Prostate gland (tissue), 2 donors: Measurements from ENCODE around the gene C22orf23. TPM values are rescaled to one million over a fixed set of nuclear protein-coding genes. Genes with fewer than 3 reads are reported as not detected.

Source experiments
- DNase-seq: peaks from one replicate; pipeline ENCODE4 v3.0.0-alpha.2; 2019; ENCODE audit warnings: low spot score
- H3K27ac ChIP-seq, 2 donors: fragments of 200-600 bp; sonication (generic); 2 replicates each; pipeline ENCODE4 v1.5.1; 2017 to 2019
- H3K27me3 ChIP-seq: fragments of 200-600 bp; sonication (generic); replicated peaks from 2 replicates; pipeline ENCODE4 v1.5.1; 2019; ENCODE audit not compliant: insufficient read depth
- H3K36me3 ChIP-seq, 2 donors: fragments of 200-600 bp; sonication (generic); 1 replicate in 1 of 2; 2 replicates in 1 of 2; pipeline versions ENCODE4 v1.5.1 to v1.8.1; 2017 to 2019
- H3K4me1 ChIP-seq: fragments of 200-600 bp; sonication (generic); replicated peaks from 2 replicates; pipeline ENCODE4 v1.5.1; 2019
- H3K4me3 ChIP-seq, 2 donors: fragments of 200-600 bp; sonication (generic); 2 replicates each; pipeline ENCODE4 v1.5.1; 2017 to 2019
- H3K9me3 ChIP-seq: fragments of 200-600 bp; sonication (generic); 2 replicates; pipeline ENCODE4 v1.5.1; 2017
- CTCF ChIP-seq, 4 experiments: fragments of 200-600 bp in 2 of 4; fragments of 450-650 bp in 2 of 4; sonication (generic) in 2 of 4; IDR thresholded peaks; 1 replicate in 3 of 4; 2 replicates in 1 of 4; pipeline ENCODE4 v1.5.1; 2016 to 2019; ENCODE audit warnings: antibody characterized with exemption in 4 of 4, mild to moderate bottlenecking in 2 of 4, moderate library complexity in 2 of 4
- POLR2A ChIP-seq: fragments of 450-650 bp; IDR thresholded peaks from one replicate; pipeline ENCODE4 v1.6.1; 2016; ENCODE audit warnings: antibody characterized with exemption, mild to moderate bottlenecking
- POLR2AphosphoS5 ChIP-seq: sonication (generic); formaldehyde crosslinking; IDR thresholded peaks from one replicate; pipeline ENCODE4 v1.6.1; 2017; ENCODE audit warnings: antibody characterized with exemption
- WGBS: methylation state at CpG from one replicate; pipeline ENCODE4 v1.1.5; 2018; 5-methylcytosine and 5-hydroxymethylcytosine counted together
- intact Hi-C: fragments of 100-400 bp; cut with DNase I; formaldehyde crosslinking; loops from one replicate; pipeline ENCODE4 v1.14.2; 2022
- total RNA-seq, 2 donors: library from RNA; depleted of rRNA; stranded (reverse); fragments of >200 nt; gene quantifications; one replicate each; pipeline ENCODE4 v1.1.0, GENCODE V29; 2016

Gene C22orf23
- total RNA-seq, 2 donors from 2014 or later, result 9.7 TPM; not detected in 1

- Histone ChIP-seq H3K36me3 (no peaks in the 10 kb centered on the region), H3K4me3 (no peak overlapping the region), H3K27ac (peak overlapping the region; percentile 55 to 58), H3K27me3 (no peaks in the 10 kb centered on the region), H3K9me3 (no peaks in the 10 kb centered on the region), H3K4me1 (no peaks in the 10 kb centered on the region)
- peak; percentile 81 for DNase-seq
- intact Hi-C loops, result no loop called here
- 52% methylated on average over 9 of the region's 9 CpGs for WGBS
- TF ChIP-seq POLR2AphosphoS5 (peak; percentile 75), CTCF (IDR thresholded peaks at IDR 0.05) (no peak)
These were observed 54.8 kb downstream of the C22orf23 start for GRCh38 chr22:37898441-37899181.

- WGBS, result 80% methylated on average over 2 of the region's 2 CpGs
- Histone ChIP-seq H3K4me3 (no peak overlapping the region), H3K9me3 (no peaks in the 10 kb centered on the region), H3K27ac (peak overlapping the region; percentile 55 to 58), H3K27me3 (no peaks in the 10 kb centered on the region), H3K36me3 (no peaks in the 10 kb centered on the region), H3K4me1 (no peaks in the 10 kb centered on the region)
- intact Hi-C loops, result no loop called here
- no peak for TF ChIP-seq POLR2AphosphoS5
- DNase-seq, result no peak
These were observed 55.6 kb downstream of the C22orf23 start for GRCh38 chr22:37897807-37898206.

- Histone ChIP-seq H3K4me1 (no peaks in the 10 kb centered on the region), H3K4me3 (no peak overlapping the region), H3K27me3 (no peaks in the 10 kb centered on the region), H3K27ac (peak overlapping the region; percentile 62 to 66), H3K9me3 (no peaks in the 10 kb centered on the region), H3K36me3 (no peaks in the 10 kb centered on the region)
- intact Hi-C loops, result no loop called here
- no peak for DNase-seq
- TF ChIP-seq POLR2AphosphoS5 (no peak), CTCF (IDR thresholded peaks at IDR 0.05) (no peak)
- 64% methylated on average over 3 of the region's 3 CpGs for WGBS
These were observed 56.5 kb downstream of the C22orf23 start for GRCh38 chr22:37896939-37897338.

GRCh38 chr22:37896181-37896592, 57.2 kb downstream of the C22orf23 start:
- intact Hi-C loops, result no loop called here
- Histone ChIP-seq H3K27me3 (no peaks in the 10 kb centered on the region), H3K36me3 (no peaks in the 10 kb centered on the region), H3K4me1 (no peaks in the 10 kb centered on the region), H3K9me3 (no peaks in the 10 kb centered on the region), H3K27ac (peak overlapping the region; percentile 62 to 66), H3K4me3 (no peak overlapping the region)
- peak; percentile 45 for DNase-seq
- 38% methylated on average over 5 of the region's 5 CpGs for WGBS
- TF ChIP-seq CTCF (IDR thresholded peaks at IDR 0.05), result no peak
- TF ChIP-seq POLR2A, result no peak
- peak; percentile 58 for TF ChIP-seq POLR2AphosphoS5

GRCh38 chr22:37894939-37895670, 58.3 kb downstream of the C22orf23 start:
- TF ChIP-seq POLR2AphosphoS5 (peak; percentile 58), POLR2A (no peak), CTCF (IDR thresholded peaks at IDR 0.05) (no peak)
- Histone ChIP-seq H3K9me3 (no peaks in the 10 kb centered on the region), H3K27me3 (no peaks in the 10 kb centered on the region), H3K4me1 (no peaks in the 10 kb centered on the region), H3K27ac (peak overlapping the region; percentile 62 to 66), H3K36me3 (no peaks in the 10 kb centered on the region), H3K4me3 (no peak overlapping the region)
- intact Hi-C loops, result no loop called here
- peak; percentile 57 for DNase-seq
- 51% methylated on average over 8 of the region's 8 CpGs for WGBS
